HFFc6 (cell line): ENCODE data around the gene C4A. TPM values are rescaled to one million over a fixed set of nuclear protein-coding genes. Genes with fewer than 3 reads are reported as not detected.
"Not testable (repeated sequence)": the region's sequence is repeated elsewhere in the genome, so short reads cannot be mapped to it uniquely, and the experiment has no call there.

Source experiments
- DNase-seq: peaks from one replicate; pipeline ENCODE4 v3.0.0-alpha.2; 2018
- H3K27ac Mint-ChIP-seq: 2 replicates; pipeline ENCODE4 v1.8.0; 2020; ENCODE audit warnings: mild to moderate bottlenecking, mixed read lengths
- H3K27me3 Mint-ChIP-seq: 2 replicates; pipeline ENCODE4 v1.8.0; 2021; ENCODE audit warnings: mild to moderate bottlenecking, moderate library complexity, mixed read lengths; ENCODE audit not compliant: insufficient read depth
- H3K36me3 Mint-ChIP-seq: 2 replicates; pipeline ENCODE4 v1.8.0; 2021; ENCODE audit warnings: low read depth, mixed read lengths
- H3K4me1 Mint-ChIP-seq: 2 replicates; pipeline ENCODE4 v1.8.0; 2020; ENCODE audit warnings: low read depth, mixed read lengths
- H3K4me3 Mint-ChIP-seq: 2 replicates; pipeline ENCODE4 v1.8.0; 2020; ENCODE audit warnings: mild to moderate bottlenecking, moderate library complexity, mixed read lengths
- H3K9me3 Mint-ChIP-seq: 2 replicates; pipeline ENCODE4 v1.8.0; 2020; ENCODE audit warnings: mild to moderate bottlenecking, mixed read lengths
- CTCF ChIP-seq: fragments of 200-600 bp; sonication (generic); IDR thresholded peaks from 2 replicates; pipeline ENCODE4 v1.5.0; 2021; ENCODE audit warnings: antibody characterized with exemption, mild to moderate bottlenecking
- total RNA-seq, 6 experiments: library from RNA; stranded (reverse); fragmentation: NEBNext Ultra II Directional; extraction: Animal tissue kit (Norgen Biotek cat#: 25700); gene quantifications; 2 replicates in 1 of 6; 3 replicates in 5 of 6; pipeline ENCODE4 v1.2.3, GENCODE V29; 2021

C4A gene
- total RNA-seq, 6 experiments from 2014 or later: 1.2 to 3.2 (median 2.0) TPM

GRCh38 chr6:32045811-32046449 lies 64.1 kb downstream of the C4A start:
- Mint-ChIP-seq H3K27ac (no peak overlapping the region; the same call in 1 of the 2 replicates), H3K36me3 (no peaks in the 10 kb centered on the region), H3K9me3 (no peaks in the 10 kb centered on the region), H3K27me3 (peaks cover 7% of the 10 kb centered on the region), H3K4me1 (peaks cover 19% of the 10 kb centered on the region), H3K4me3 (no peak overlapping the region)
- DNase-seq: no peak
- no peak for TF ChIP-seq CTCF

- H3K27me3 Mint-ChIP-seq: peaks cover 10% of the 10 kb centered on the region
- H3K4me1 Mint-ChIP-seq: peaks cover 19% of the 10 kb centered on the region
- no peaks in the 10 kb centered on the region for H3K9me3 Mint-ChIP-seq
- H3K36me3 Mint-ChIP-seq: no peaks in the 10 kb centered on the region
- no peak overlapping the region for H3K4me3 Mint-ChIP-seq
- H3K27ac Mint-ChIP-seq: peak overlapping the region; percentile 38; the same call in 1 of the 2 replicates
- DNase-seq: no peak
- peak; percentile 46; the same call in 1 of the 2 replicates for TF ChIP-seq CTCF
These were observed 64.7 kb downstream of the C4A start for GRCh38 chr6:32046450-32047083.

- Mint-ChIP-seq H3K4me1 (peaks cover 19% of the 10 kb centered on the region), H3K36me3 (no peaks in the 10 kb centered on the region), H3K27ac (peak overlapping the region; percentile 38; the same call in 1 of the 2 replicates), H3K9me3 (no peaks in the 10 kb centered on the region), H3K4me3 (no peak overlapping the region), H3K27me3 (peaks cover 13% of the 10 kb centered on the region)
- TF ChIP-seq CTCF: no peak
- no peak for DNase-seq
These were observed 65.2 kb downstream of the C4A start for GRCh38 chr6:32047084-32047478.

GRCh38 chr6:32047539-32047854 lies 65.6 kb downstream of the C4A start:
- H3K4me1 Mint-ChIP-seq: peaks cover 19% of the 10 kb centered on the region
- H3K9me3 Mint-ChIP-seq: no peaks in the 10 kb centered on the region
- no peak overlapping the region for H3K27ac Mint-ChIP-seq
- H3K27me3 Mint-ChIP-seq: peaks cover 13% of the 10 kb centered on the region
- no peak for TF ChIP-seq CTCF
- H3K4me3 Mint-ChIP-seq: no peak overlapping the region
- no peak for DNase-seq
- no peaks in the 10 kb centered on the region for H3K36me3 Mint-ChIP-seq

- DNase-seq: peak; percentile 23
- peak; percentile 94 for TF ChIP-seq CTCF
- Mint-ChIP-seq H3K4me1 (peaks cover 19% of the 10 kb centered on the region), H3K9me3 (no peaks in the 10 kb centered on the region), H3K27ac (peak overlapping the region; percentile 8; the same call in 1 of the 2 replicates), H3K27me3 (peaks cover 16% of the 10 kb centered on the region), H3K4me3 (no peak overlapping the region), H3K36me3 (no peaks in the 10 kb centered on the region)
These were observed 66.3 kb downstream of the C4A start for GRCh38 chr6:32047855-32048766.

- H3K36me3 Mint-ChIP-seq, H3K27ac Mint-ChIP-seq, H3K4me3 Mint-ChIP-seq, H3K9me3 Mint-ChIP-seq, DNase-seq: not testable (repeated sequence)
- peaks cover 18% of the 10 kb centered on the region for H3K27me3 Mint-ChIP-seq
- peaks cover 19% of the 10 kb centered on the region for H3K4me1 Mint-ChIP-seq
These were observed 67.3 kb downstream of the C4A start for GRCh38 chr6:32049149-32049548.

- not testable (repeated sequence) for H3K9me3 Mint-ChIP-seq, H3K27ac Mint-ChIP-seq, H3K36me3 Mint-ChIP-seq, DNase-seq, H3K4me3 Mint-ChIP-seq
- peaks cover 19% of the 10 kb centered on the region for H3K4me1 Mint-ChIP-seq
- peaks cover 23% of the 10 kb centered on the region for H3K27me3 Mint-ChIP-seq
These were observed 67.9 kb downstream of the C4A start for GRCh38 chr6:32049736-32050135.
